IPS-NIHi7 (cell line): ENCODE results near the gene BAG5.

Experiments
- DNase-seq: peaks from one replicate; pipeline ENCODE4 v3.0.0; 2012; ENCODE audit warnings: mixed read lengths; ENCODE audit errors: extremely low spot score

Gene BAG5

DNA sequence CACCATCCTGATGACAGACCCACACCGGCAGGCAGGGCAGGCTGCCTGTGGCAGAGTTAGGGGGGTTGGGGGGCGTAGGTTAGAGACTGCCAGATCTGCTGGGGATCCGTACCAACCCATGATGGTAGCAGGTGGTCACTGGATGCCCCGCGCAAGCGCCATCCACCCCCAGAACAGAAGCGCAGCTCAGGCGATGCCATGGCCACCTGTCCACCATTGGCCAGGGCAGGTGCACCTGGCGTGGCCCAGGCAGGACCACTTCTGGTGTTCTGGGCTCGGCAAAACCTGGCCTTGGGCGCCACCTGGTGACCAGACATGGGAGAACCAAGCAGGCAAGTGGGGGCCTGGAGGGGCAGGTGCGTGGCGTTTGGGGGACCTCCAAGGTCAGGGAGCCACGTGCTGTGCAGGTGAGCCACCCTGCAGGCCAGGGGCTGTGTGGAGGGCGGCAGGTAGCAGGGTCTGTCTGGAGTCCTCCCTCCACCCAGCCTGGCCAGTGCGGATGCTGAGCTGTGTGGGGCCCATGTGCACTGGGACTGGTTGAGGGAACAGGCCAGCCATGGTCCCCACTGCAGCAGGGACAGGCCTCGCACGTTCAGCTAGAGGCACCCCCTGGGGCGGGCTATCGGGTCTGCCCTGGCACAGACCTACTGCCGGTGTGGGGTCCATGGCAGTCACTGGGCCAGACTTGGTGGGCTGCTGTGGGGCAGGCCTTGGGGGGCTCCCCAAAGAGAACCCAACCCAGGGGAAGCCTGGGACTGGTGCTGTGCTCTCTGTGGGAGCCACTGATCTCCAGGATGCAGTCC, 15.6 kb downstream of the BAG5 start:
- peak; percentile 92 for DNase-seq

- DNase-seq: no peak
Observed at GRCh38 chr14:103545915-103546651, 16.4 kb downstream of the BAG5 start.

DNA sequence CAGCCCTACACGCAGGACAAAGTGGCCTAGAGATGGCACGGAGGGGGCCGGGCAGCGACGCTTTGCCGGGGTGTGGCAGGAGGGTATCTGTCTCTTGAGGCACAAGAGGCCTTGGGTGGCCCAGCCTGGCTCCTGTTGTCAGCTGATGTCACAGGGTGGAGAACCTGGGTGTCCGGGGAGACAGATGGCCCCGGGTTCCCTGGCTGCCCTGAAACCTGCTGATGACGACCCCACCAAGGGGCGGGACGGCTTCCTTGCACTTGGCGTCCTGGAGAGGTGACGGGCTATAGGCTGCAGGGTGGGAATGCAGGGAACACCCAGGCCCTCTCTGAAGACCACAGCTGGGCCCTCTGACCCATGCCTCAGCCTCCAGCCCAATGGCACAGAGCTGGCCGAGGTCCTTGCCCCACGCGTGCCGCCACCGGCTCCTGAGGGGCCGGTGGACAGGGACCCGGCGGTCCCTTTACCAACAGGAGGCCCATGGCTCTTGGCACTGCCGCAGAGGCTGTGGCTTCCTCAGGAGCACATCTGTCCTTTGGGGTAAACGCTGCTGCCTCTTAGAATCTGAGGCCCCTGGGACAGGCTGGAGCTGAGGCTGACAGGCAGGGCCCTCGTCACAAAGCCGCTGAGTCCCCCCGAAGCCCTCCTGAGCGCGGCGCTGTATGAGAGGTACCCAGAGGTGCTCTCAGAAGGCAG, 17.1 kb downstream of the BAG5 start:
- DNase-seq: no peak

- DNase-seq: no peak
Observed at GRCh38 chr14:103544388-103545218, 17.9 kb downstream of the BAG5 start.

- no peak for DNase-seq
Observed at GRCh38 chr14:103543721-103544387, 18.6 kb downstream of the BAG5 start.

- DNase-seq: no peak
Observed at GRCh38 chr14:103543140-103543539, 19.3 kb downstream of the BAG5 start.

DNA sequence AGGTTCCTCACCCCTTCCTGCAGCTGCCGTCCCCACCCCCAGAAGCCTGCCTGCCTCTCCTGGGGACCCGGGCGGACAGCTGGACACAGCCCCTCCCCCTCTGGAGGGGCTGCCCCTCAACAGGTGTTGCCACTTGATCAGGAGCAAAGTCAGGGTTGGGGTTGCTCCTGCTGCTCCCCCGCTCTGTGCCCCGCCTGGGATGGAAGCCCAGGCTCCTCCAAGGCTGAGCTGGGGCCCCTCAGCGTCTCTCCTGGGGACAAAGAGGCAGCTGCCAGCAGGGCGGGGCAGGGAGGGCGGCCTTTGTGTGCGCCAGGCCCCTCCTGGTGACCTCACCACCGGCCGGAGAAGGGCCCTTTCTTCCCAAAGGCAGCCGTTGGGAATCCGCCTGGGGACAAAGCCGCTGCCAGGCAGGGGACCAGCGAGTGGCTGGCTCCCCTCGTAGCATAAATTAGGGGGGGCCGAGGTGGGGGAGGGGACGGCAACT, 19.8 kb downstream of the BAG5 start:
- peak; percentile 91 for DNase-seq

DNA sequence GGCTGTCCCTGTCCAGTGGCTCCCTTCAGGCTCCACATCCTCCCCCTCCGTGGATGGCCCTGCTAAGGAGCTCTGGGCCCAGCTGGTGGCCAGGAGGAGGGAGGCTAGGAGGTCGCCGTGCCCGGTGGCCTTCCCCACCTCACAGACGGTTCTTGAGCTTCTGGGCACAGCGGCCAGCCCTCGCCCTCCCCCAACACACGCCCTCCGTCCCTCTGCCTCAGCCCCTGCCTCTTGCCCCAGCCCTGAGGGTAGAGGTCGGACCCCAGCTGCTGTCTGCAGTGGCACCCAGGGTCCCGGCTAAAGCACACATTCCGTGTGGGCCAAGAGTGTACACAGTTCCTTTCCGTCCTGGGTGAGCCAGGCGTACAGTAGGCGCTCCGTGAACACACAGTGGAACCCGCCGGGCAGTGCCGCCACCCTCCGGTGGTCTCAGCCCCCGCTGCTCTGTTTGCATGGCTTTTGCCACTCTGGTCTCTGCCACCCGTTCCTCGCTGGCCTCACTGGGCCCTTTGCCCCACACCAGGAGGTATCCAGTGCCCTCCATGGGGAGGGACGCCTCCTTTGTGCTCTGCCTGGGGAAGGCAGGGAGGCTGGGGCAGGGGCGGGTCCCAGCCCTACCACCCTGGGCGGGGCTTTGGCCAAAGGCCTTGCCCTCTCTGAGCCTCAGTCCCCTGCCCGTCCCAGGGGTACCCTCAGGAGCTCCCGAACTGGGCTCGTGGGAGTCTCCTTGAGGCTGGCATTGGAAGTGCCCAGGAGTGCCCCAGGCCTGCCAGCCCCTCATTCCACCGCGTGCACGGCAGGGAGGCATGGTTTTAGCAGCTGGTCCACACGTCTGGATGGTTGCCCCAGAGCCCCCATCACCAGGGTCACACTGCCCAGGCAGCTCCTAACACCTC, 20.5 kb downstream of the BAG5 start:
- DNase-seq: peak; percentile 49

- no peak for DNase-seq
Observed at GRCh38 chr14:103540821-103541708, 21.4 kb downstream of the BAG5 start.

DNA sequence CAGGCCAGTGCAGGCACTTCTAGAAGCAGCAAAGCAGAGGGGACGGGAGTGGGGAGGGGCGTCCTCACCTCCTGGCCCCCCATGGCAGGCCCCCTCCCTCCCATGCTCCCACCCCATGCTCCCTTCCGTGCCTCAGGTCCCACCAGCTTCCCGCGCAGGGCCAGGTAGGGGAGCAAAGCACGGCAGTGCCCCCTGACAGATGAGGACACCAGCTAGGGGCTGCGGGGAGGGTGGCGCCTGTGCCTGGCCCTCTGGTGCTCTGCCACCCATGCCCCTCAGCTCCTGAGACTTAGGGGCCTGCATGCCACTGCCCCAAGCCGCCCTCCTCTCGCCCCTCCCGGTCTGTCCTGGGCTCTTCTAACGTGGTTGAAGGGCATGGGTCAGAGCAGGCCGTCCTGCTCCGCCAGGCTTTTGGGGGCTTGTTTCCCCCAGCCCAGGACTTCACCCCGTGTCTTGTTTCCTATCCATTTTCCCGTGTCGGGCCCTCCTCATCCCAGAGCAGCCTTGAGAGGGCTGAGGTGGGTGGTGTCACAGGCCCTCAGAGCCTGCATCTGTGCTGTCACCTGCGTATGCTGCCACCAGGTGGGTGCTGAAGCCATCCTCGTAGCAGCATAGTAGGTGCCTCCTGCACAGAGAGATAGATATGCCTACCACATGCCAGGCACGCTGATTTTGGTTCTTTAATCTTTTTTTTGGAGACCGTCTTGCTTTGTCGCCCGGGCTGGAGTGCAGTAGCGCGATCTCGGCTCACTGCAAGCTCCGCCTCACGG, 23.2 kb downstream of the BAG5 start:
- no peak for DNase-seq

- no peak for DNase-seq
Observed at GRCh38 chr14:103538291-103539055, 24.0 kb downstream of the BAG5 start.

- DNase-seq: no peak
Observed at GRCh38 chr14:103537175-103537990, 25.1 kb downstream of the BAG5 start.

DNA sequence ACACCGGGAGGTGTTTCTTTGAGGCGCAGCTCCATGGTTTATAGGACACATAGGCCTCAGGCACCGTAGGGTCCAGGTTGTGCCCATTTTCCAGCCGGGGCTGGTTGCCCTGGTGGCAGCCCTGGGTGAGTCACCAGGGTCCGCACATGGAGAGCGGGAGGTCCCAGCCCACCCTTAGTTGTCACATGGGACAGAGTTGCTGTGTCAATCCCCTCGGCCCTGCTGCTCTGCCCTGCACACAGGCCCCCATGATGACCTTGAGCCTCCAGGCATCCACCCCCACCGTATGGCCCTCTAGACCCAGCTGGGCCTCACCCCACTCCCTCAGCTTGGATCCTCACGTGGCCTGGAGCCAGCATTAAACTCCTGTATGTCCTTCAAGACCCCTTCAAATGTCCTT, 25.8 kb downstream of the BAG5 start:
- DNase-seq: no peak

- no peak for DNase-seq
Observed at GRCh38 chr14:103535891-103536565, 26.4 kb downstream of the BAG5 start.

DNA sequence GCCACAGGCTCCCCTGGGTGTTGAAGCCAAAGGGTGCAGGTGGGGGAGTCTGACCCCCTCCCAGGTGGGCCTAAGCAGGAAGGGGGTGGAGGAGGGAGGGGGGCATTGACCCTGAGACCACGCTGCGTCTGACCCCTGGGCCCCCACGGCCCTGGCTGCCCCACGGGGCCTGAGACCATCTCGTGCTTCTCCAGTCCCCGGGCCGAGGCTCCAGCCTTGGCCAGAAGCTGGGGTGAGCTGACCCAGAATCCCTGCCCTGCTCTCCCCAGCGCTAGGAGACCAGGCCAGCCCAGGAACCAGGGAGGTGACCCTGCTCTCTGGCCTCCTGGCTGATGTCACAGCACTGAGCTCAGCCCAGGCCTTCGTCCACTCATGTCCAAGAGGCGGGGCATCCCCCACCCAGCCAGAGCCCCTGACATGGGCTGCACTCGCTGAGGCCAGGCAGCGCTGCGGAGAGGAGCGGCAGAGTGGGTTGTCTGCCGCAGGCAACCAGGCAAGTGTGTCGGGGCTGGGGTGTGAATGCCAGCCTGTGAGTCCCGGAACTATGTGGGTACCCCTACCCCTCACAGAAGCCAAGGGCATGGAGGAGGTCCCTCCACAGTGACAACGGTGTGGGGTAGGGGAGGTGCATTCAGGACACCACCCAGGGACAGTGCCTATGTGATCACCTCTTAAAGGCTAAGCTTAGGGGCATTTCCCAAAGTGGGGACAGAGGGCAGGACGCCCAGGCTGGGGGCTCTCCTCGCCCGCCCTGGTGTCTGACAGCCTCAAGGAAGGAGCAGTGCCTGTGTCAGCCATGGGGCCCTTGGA, 27.2 kb downstream of the BAG5 start:
- no peak for DNase-seq
